IMR-90 (cell line): Measurements from ENCODE around the gene MPRIP. TPM values are rescaled to one million over a fixed set of nuclear protein-coding genes. Genes with fewer than 3 reads are reported as not detected.

ENCODE experiments used
- ATAC-seq: fragments of 200-7000 bp; cut with Tn5 transposase; 2 replicates; pipeline ENCODE4 v1.9.1; 2020; ENCODE audit warnings: low read depth, mild to moderate bottlenecking, moderate library complexity
- BruUV-seq: library from RNA; stranded (reverse); fragments of 400-500 nt; replicated peaks from 2 replicates; lab custom pipeline; 2021; lab: Mats Ljungman, UMichigan
- CTCF ChIA-PET: fragments of 300-600 bp; formaldehyde crosslinking; extraction: SDS; loops from one replicate; lab custom pipeline; 2021; ENCODE audit warnings: antibody characterized with exemption; lab: Yijun Ruan, JAX
- POLR2A ChIA-PET: fragments of 300-600 bp; sonication (Branson Sonifier 250); formaldehyde crosslinking; loops from one replicate; lab custom pipeline; 2022; ENCODE audit warnings: antibody characterized with exemption; ENCODE audit not compliant: unreplicated experiment; lab: Charles Lee
- DNase-seq: peaks from one replicate; pipeline ENCODE4 v3.0.0; 2013
- H2AFZ ChIP-seq: replicated peaks from 2 replicates; pipeline ENCODE3; 2013; ENCODE audit warnings: low read length, mild to moderate bottlenecking; ENCODE audit not compliant: poor library complexity
- H2AK5ac ChIP-seq: 2 replicates; pipeline ENCODE4 v1.6.1; 2013; ENCODE audit warnings: low read depth, low read length, inconsistent platforms
- H2AK9ac ChIP-seq: replicated peaks from 2 replicates; pipeline ENCODE3; 2013; ENCODE audit warnings: mild to moderate bottlenecking, low read depth, low read length, moderate library complexity; ENCODE audit not compliant: poor library complexity
- H2BK120ac ChIP-seq: 2 replicates; pipeline ENCODE4 v1.6.1; 2013; ENCODE audit warnings: low read depth, low read length, inconsistent platforms
- H2BK15ac ChIP-seq: 3 replicates; pipeline ENCODE4 v1.6.1; 2013; ENCODE audit warnings: low read depth, low read length, inconsistent platforms
- H2BK20ac ChIP-seq: 2 replicates; pipeline ENCODE4 v1.6.1; 2013; ENCODE audit warnings: low read depth, mild to moderate bottlenecking, inconsistent platforms, low read length, moderate library complexity
- H2BK5ac ChIP-seq: 2 replicates; pipeline ENCODE4 v1.6.1; 2013; ENCODE audit warnings: mild to moderate bottlenecking, low read depth, low read length, inconsistent platforms; ENCODE audit not compliant: poor library complexity, severe bottlenecking
- H3K14ac ChIP-seq: replicated peaks from 2 replicates; pipeline ENCODE4 v1.6.1; 2013; ENCODE audit warnings: low read depth, low read length, inconsistent platforms
- H3K18ac ChIP-seq: 2 replicates; pipeline ENCODE4 v1.6.1; 2013; ENCODE audit warnings: low read depth, low read length, control low read depth
- H3K23ac ChIP-seq: 2 replicates; pipeline ENCODE4 v1.6.1; 2013; ENCODE audit warnings: low read depth, low read length, inconsistent platforms
- H3K27ac ChIP-seq: 2 replicates; pipeline ENCODE4 v1.5.1; 2013; ENCODE audit warnings: mild to moderate bottlenecking, control low read depth, low read length; ENCODE audit not compliant: insufficient read depth
- H3K27me3 ChIP-seq: 2 replicates; pipeline ENCODE4 v1.6.1; 2013; ENCODE audit warnings: low read length; ENCODE audit not compliant: control insufficient read depth, insufficient read depth
- H3K36me3 ChIP-seq: 2 replicates; pipeline ENCODE4 v1.6.1; 2013; ENCODE audit warnings: low read length, mixed read lengths; ENCODE audit not compliant: control insufficient read depth, insufficient read depth
- H3K4ac ChIP-seq: 2 replicates; pipeline ENCODE4 v1.6.1; 2013; ENCODE audit warnings: low read depth, low read length, inconsistent platforms
- H3K4me1 ChIP-seq: 2 replicates; pipeline ENCODE4 v1.6.1; 2013; ENCODE audit warnings: low read length, mixed read lengths; ENCODE audit not compliant: control insufficient read depth, insufficient read depth
- H3K4me2 ChIP-seq: 2 replicates; pipeline ENCODE4 v1.6.1; 2013; ENCODE audit warnings: low read depth, mild to moderate bottlenecking, control low read depth, low read length, moderate library complexity
- H3K4me3 ChIP-seq: 2 replicates; pipeline ENCODE4 v1.5.1; 2013; ENCODE audit warnings: low read depth, mild to moderate bottlenecking, control low read depth, low read length, moderate library complexity; ENCODE audit not compliant: insufficient read depth
- H3K56ac ChIP-seq: 2 replicates; pipeline ENCODE4 v1.6.1; 2013; ENCODE audit warnings: low read length, inconsistent platforms; ENCODE audit not compliant: insufficient read depth; ENCODE audit errors: extremely low read depth
- H3K79me1 ChIP-seq, 2 experiments: 2 replicates each; pipeline ENCODE4 v1.6.1; 2013; ENCODE audit warnings: low read length in 2 of 2, inconsistent platforms in 1 of 2, low read depth in 1 of 2
- H3K9ac ChIP-seq: 2 replicates; pipeline ENCODE4 v1.6.1; 2013; ENCODE audit warnings: low read depth, low read length, control low read depth
- H3K9me1 ChIP-seq: 2 replicates; pipeline ENCODE4 v1.6.1; 2013; ENCODE audit warnings: low read length, inconsistent platforms; ENCODE audit not compliant: insufficient read depth
- H3K9me3 ChIP-seq: 2 replicates; pipeline ENCODE4 v1.6.1; 2013; ENCODE audit warnings: low read length; ENCODE audit not compliant: control insufficient read depth, insufficient read depth
- H4K20me1 ChIP-seq: 2 replicates; pipeline ENCODE4 v1.6.1; 2013; ENCODE audit warnings: low read length, inconsistent platforms; ENCODE audit not compliant: insufficient read depth
- H4K5ac ChIP-seq: 2 replicates; pipeline ENCODE4 v1.6.1; 2013; ENCODE audit warnings: mild to moderate bottlenecking, low read depth, low read length, control low read depth
- H4K8ac ChIP-seq, 2 experiments: 2 replicates each; pipeline ENCODE4 v1.6.1; 2013; ENCODE audit warnings: low read depth in 2 of 2, low read length in 2 of 2, control low read depth in 1 of 2, inconsistent platforms in 1 of 2
- H4K91ac ChIP-seq: 2 replicates; pipeline ENCODE4 v1.6.1; 2013; ENCODE audit warnings: low read depth, low read length, inconsistent platforms; ENCODE audit not compliant: insufficient read depth
- CEBPB ChIP-seq: IDR thresholded peaks from 2 replicates; pipeline ENCODE4 v1.6.1; 2012; ENCODE audit warnings: low read depth, low read length, improper control_type of control experiment
- CHD1 ChIP-seq: IDR thresholded peaks from 2 replicates; pipeline ENCODE4 v1.6.1; 2012; ENCODE audit warnings: low read depth, low read length, improper control_type of control experiment
- MAFK ChIP-seq: IDR thresholded peaks from 2 replicates; pipeline ENCODE4 v1.6.1; 2012; ENCODE audit warnings: low read depth, low read length, improper control_type of control experiment
- RFX5 ChIP-seq: IDR thresholded peaks from 2 replicates; pipeline ENCODE4 v1.8.0; 2012; ENCODE audit warnings: low read depth, mild to moderate bottlenecking, low read length, moderate library complexity
- WGBS, 2 experiments: methylation state at CpG; one replicate each; pipeline versions ENCODE4 v1.1.5 to v1.1.7; 2013; ENCODE audit warnings: missing lambda C conversion rate in 2 of 2; ENCODE audit not compliant: insufficient read length in 1 of 2; ENCODE audit errors: extremely low coverage in 2 of 2; 5-methylcytosine and 5-hydroxymethylcytosine counted together
- dilution Hi-C: fragments of 300-500 bp; cut with HindIII; formaldehyde crosslinking; loops from one replicate; pipeline ENCODE4 v1.14.3; 2018; ENCODE audit warnings: low sequenced_read_pairs; ENCODE audit not compliant: unreplicated experiment
- in situ Hi-C: fragments of 300-500 bp; cut with MboI; formaldehyde crosslinking; loops from 3 replicates; pipeline ENCODE4 v1.14.3; 2019; ENCODE audit warnings: low sequenced_read_pairs, inconsistent platforms, mixed read lengths
- intact Hi-C: fragments of 100-400 bp; cut with micrococcal nuclease; formaldehyde crosslinking; loops from 2 replicates; pipeline ENCODE4 v1.10.0; 2022
- polyA plus RNA-seq, 3 experiments: library from polyadenylated mRNA; depleted of rRNA; stranded (reverse); fragments of >200 nt; gene quantifications; 2 replicates each; pipeline ENCODE4 v1.2.3, GENCODE V29; 2012; ENCODE audit warnings: low replicate concordance in 1 of 3
- total RNA-seq: library from RNA; depleted of rRNA; stranded (reverse); fragments of >200 nt; gene quantifications from 2 replicates; pipeline ENCODE4 v1.2.3, GENCODE V29; 2012

MPRIP gene
- total and polyA plus RNA-seq, 2 of the 4 experiments (the other 2 are of a cell fraction): 111 to 149 TPM

DNA sequence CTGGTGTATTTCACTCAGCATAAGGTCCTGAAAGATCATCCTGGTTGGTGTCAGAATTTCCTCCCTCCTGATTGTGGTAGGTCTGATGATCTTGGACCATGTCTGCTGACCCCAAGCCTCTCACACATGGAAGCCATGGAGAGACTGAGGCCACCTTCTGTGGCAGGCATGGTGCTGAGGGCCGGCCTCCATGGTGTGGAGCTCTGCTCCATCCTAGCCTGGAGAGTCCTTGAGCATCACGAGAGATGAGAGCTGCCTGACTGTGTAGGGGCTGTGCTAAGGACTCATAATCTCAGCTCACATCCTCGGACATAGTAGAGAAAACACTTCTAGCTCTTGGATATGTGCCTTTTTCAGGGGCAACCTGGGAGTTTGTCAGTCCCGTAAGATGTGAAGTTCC, 40.6 kb downstream of the MPRIP start:
- H3K4me1 ChIP-seq: peaks cover 5% of the 10 kb centered on the region; the same call in 1 of the 2 replicates
- no peak overlapping the region for H2BK15ac ChIP-seq
- no peak overlapping the region for H2BK120ac ChIP-seq
- H3K4me2 ChIP-seq: no peak overlapping the region
- TF ChIP-seq CHD1: no peak
- no peak for TF ChIP-seq RFX5
- TF ChIP-seq CEBPB: no peak
- TF ChIP-seq MAFK: no peak
- no peak overlapping the region for H2BK5ac ChIP-seq
- H4K91ac ChIP-seq: no peak overlapping the region
- no peak overlapping the region for H4K5ac ChIP-seq
- peaks cover 34% of the 10 kb centered on the region for H3K36me3 ChIP-seq
- WGBS, 2 experiments: 100% methylated on average over 1 of the region's 4 CpGs; no CpG with 5 or more reads in 1 of the 2 experiments
- H2AFZ ChIP-seq: peak overlapping the region; percentile 54
- no peak overlapping the region for H3K27ac ChIP-seq
- CTCF ChIA-PET: no interaction called here
- dilution Hi-C loops (no loop called here), intact Hi-C loops (no loop called here), in situ Hi-C loops (no loop called here)
- no peak overlapping the region for H4K8ac ChIP-seq
- no peak overlapping the region for H2BK20ac ChIP-seq
- no peak overlapping the region for H2AK9ac ChIP-seq
- no peak overlapping the region for H3K14ac ChIP-seq
- no peaks in the 10 kb centered on the region for H3K27me3 ChIP-seq
- H3K56ac ChIP-seq: no peak overlapping the region
- ATAC-seq (no peak), DNase-seq (no peak)
- POLR2A ChIA-PET: no interaction called here
- no peak overlapping the region for H3K4me3 ChIP-seq
- BruUV-seq: no TSS peak
- H4K20me1 ChIP-seq: peaks cover 87% of the 10 kb centered on the region
- H3K23ac ChIP-seq: no peak overlapping the region
- no peak overlapping the region for H3K4ac ChIP-seq
- no peak overlapping the region for H2AK5ac ChIP-seq
- H3K9me1 ChIP-seq: peaks cover 29% of the 10 kb centered on the region
- H3K79me1 ChIP-seq: peaks cover 67 to 94% of the 10 kb centered on the region in 2 experiments
- H3K18ac ChIP-seq: no peak overlapping the region
- H3K9ac ChIP-seq: no peak overlapping the region
- no peaks in the 10 kb centered on the region for H3K9me3 ChIP-seq
